Endodermal cell (in vitro differentiated cells): ENCODE data around the gene USP33. TPM values are rescaled to one million over a fixed set of nuclear protein-coding genes. Genes with fewer than 3 reads are reported as not detected.
A peak's percentile ranks its signal among the peaks of the same experiment; 100 is the strongest.
"Not testable (repeated sequence)": the region's sequence is repeated elsewhere in the genome, so short reads cannot be mapped to it uniquely, and the experiment has no call there.

Experiments used
- DNase-seq: peaks from one replicate; pipeline ENCODE4 v3.0.0-alpha.2; 2017
- H3K27ac ChIP-seq: 2 replicates; pipeline ENCODE4 v1.5.1; 2013; ENCODE audit warnings: mild to moderate bottlenecking, low read depth, low read length, moderate library complexity
- H3K27me3 ChIP-seq: 2 replicates; pipeline ENCODE4 v1.6.1; 2013; ENCODE audit warnings: mild to moderate bottlenecking, low read length, moderate library complexity; ENCODE audit not compliant: insufficient read depth, control insufficient read depth, poor library complexity, severe bottlenecking
- H3K36me3 ChIP-seq: 2 replicates; pipeline ENCODE4 v1.7.0; 2013; ENCODE audit warnings: mild to moderate bottlenecking, low read length, moderate library complexity; ENCODE audit not compliant: control insufficient read depth, insufficient read depth
- H3K4me1 ChIP-seq: one replicate; pipeline ENCODE4 v1.7.0; 2013; ENCODE audit warnings: low read length; ENCODE audit not compliant: control insufficient read depth, insufficient read depth
- H3K4me3 ChIP-seq: 2 replicates; pipeline ENCODE4 v1.5.1; 2013; ENCODE audit warnings: mild to moderate bottlenecking, low read length, moderate library complexity
- H3K9ac ChIP-seq: 2 replicates; pipeline ENCODE4 v1.6.1; 2013; ENCODE audit warnings: mild to moderate bottlenecking, low read length, moderate library complexity; ENCODE audit not compliant: poor library complexity, severe bottlenecking; ENCODE audit errors: extremely low read depth
- H3K9me3 ChIP-seq: 2 replicates; pipeline ENCODE4 v1.6.1; 2013; ENCODE audit warnings: mild to moderate bottlenecking, low read length, moderate library complexity; ENCODE audit not compliant: control insufficient read depth
- H3K27ac Mint-ChIP-seq: 2 replicates; pipeline ENCODE4 v1.8.0; 2020; ENCODE audit warnings: mixed read lengths
- H3K27me3 Mint-ChIP-seq: 2 replicates; pipeline ENCODE4 v1.8.0; 2021; ENCODE audit warnings: mild to moderate bottlenecking, mixed read lengths; ENCODE audit not compliant: insufficient read depth
- H3K36me3 Mint-ChIP-seq: 2 replicates; pipeline ENCODE4 v1.8.0; 2020; ENCODE audit warnings: low read depth, mixed read lengths
- H3K4me1 Mint-ChIP-seq: 2 replicates; pipeline ENCODE4 v1.8.0; 2020; ENCODE audit warnings: mixed read lengths
- H3K4me3 Mint-ChIP-seq: 2 replicates; pipeline ENCODE4 v1.8.0; 2020; ENCODE audit warnings: mild to moderate bottlenecking, moderate library complexity, mixed read lengths
- H3K9me3 Mint-ChIP-seq: 2 replicates; pipeline ENCODE4 v1.8.0; 2020; ENCODE audit warnings: mild to moderate bottlenecking, mixed read lengths
- WGBS, 2 experiments: methylation state at CpG; one replicate each; pipeline versions ENCODE4 v1.1.5 to v1.1.7; 2013; ENCODE audit warnings: missing lambda C conversion rate in 2 of 2, mixed read lengths in 1 of 2; ENCODE audit not compliant: insufficient coverage in 1 of 2, insufficient read length in 1 of 2; 5-methylcytosine and 5-hydroxymethylcytosine counted together
- total RNA-seq, 2 donors: library from RNA; stranded (reverse); fragmentation: NEBNext Ultra II Directional in 1 of 2; extraction: Animal tissue kit (Norgen Biotek cat#: 25700) in 1 of 2; gene quantifications; 2 replicates in 1 of 2; 3 replicates in 1 of 2; pipeline ENCODE4 v1.2.1, GENCODE V29; 2021
- TF ChIP-seq, protein P1 (sequence below): fragments of 200-600 bp; sonication (generic); conservative IDR thresholded peaks from 2 replicates; pipeline ENCODE4 v1.5.0; 2021; ENCODE audit warnings: antibody characterized with exemption, mild to moderate bottlenecking

Gene USP33
- total RNA-seq, 2 donors from 2014 or later, result 61.8 to 67.6 TPM

DNA sequence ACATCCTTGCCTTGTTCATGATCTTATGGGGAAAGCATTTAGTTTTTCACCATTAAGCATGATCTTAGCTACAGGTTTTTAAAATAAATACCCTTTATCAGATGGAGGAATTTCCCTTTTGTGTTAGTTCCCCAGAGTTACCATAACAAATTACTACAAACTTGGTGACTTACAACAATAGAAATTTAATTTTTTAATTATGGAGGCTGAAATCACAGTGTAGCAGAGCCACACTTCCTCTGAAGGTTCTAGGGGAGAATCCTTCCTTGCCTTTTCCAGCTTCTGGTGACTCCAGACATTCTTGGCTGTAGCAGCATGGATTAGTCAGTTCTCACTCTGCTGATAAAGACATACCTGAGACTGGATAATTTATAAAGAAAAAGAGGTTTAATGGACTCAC lies 38.3 kb upstream of the USP33 start:
- Histone ChIP-seq H3K4me1 (no peaks in the 10 kb centered on the region), H3K9me3 (no peaks in the 10 kb centered on the region), H3K9ac (no peak overlapping the region), H3K27ac (no peak overlapping the region), H3K27me3 (no peaks in the 10 kb centered on the region), H3K36me3 (peaks cover 7% of the 10 kb centered on the region), H3K4me3 (no peak overlapping the region)
- DNase-seq, result no peak
- H3K9me3 Mint-ChIP-seq, result no peaks in the 10 kb centered on the region
- no peaks in the 10 kb centered on the region for H3K27me3 Mint-ChIP-seq
- peaks cover 9% of the 10 kb centered on the region for H3K4me1 Mint-ChIP-seq
- H3K36me3 Mint-ChIP-seq, result peaks cover 13% of the 10 kb centered on the region
- TF ChIP-seq, protein P1, sequence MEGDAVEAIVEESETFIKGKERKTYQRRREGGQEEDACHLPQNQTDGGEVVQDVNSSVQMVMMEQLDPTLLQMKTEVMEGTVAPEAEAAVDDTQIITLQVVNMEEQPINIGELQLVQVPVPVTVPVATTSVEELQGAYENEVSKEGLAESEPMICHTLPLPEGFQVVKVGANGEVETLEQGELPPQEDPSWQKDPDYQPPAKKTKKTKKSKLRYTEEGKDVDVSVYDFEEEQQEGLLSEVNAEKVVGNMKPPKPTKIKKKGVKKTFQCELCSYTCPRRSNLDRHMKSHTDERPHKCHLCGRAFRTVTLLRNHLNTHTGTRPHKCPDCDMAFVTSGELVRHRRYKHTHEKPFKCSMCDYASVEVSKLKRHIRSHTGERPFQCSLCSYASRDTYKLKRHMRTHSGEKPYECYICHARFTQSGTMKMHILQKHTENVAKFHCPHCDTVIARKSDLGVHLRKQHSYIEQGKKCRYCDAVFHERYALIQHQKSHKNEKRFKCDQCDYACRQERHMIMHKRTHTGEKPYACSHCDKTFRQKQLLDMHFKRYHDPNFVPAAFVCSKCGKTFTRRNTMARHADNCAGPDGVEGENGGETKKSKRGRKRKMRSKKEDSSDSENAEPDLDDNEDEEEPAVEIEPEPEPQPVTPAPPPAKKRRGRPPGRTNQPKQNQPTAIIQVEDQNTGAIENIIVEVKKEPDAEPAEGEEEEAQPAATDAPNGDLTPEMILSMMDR, result no peak
- H3K4me3 Mint-ChIP-seq, result no peak overlapping the region
- peak overlapping the region; percentile 12 for H3K27ac Mint-ChIP-seq

- Histone ChIP-seq H3K36me3 (peaks cover 2% of the 10 kb centered on the region), H3K9me3 (no peaks in the 10 kb centered on the region), H3K4me3 (no peak overlapping the region), H3K27ac (no peak overlapping the region), H3K4me1 (no peaks in the 10 kb centered on the region), H3K27me3 (no peaks in the 10 kb centered on the region), H3K9ac (no peak overlapping the region)
- H3K36me3 Mint-ChIP-seq, result peaks cover 13% of the 10 kb centered on the region
- no peaks in the 10 kb centered on the region for H3K9me3 Mint-ChIP-seq
- TF ChIP-seq, protein P1, result peak; percentile 31
- no peak overlapping the region for H3K27ac Mint-ChIP-seq
- DNase-seq, result no peak
- H3K27me3 Mint-ChIP-seq, result no peaks in the 10 kb centered on the region
- no peak overlapping the region for H3K4me3 Mint-ChIP-seq
- WGBS, 2 experiments, result 91 to 92% methylated on average over 1 to 5 of the region's 5 CpGs
- H3K4me1 Mint-ChIP-seq, result peaks cover 9% of the 10 kb centered on the region
Measured at GRCh38 chr1:77796695-77797405, 37.2 kb upstream of the USP33 start.

DNA sequence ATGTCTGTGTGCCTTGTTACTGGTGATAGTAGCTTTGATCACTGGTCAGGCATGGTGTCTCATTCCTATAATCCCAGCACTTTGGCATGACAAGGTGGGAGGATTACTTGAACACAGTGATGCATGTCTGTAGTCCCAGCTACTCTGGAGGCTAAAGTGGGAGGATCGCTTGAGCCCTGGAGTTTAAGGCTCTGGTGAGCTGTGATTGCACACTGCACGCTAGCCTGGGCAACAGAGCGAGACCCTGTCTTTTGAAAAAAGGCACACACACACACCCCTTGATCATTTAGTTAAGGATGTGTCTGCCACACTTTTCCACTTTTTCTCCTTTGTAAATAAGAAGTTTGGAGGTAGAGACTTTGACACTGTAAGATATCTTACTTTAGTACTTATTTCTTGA lies 34.9 kb upstream of the USP33 start:
- no peak overlapping the region for H3K4me3 ChIP-seq
- Mint-ChIP-seq H3K36me3 (peaks cover 14% of the 10 kb centered on the region), H3K4me3 (no peak overlapping the region), H3K4me1 (peaks cover 2% of the 10 kb centered on the region), H3K27ac (no peak overlapping the region), H3K27me3 (no peaks in the 10 kb centered on the region), H3K9me3 (no peaks in the 10 kb centered on the region)
- H3K27ac ChIP-seq, result no peak overlapping the region
- H3K9ac ChIP-seq, result no peak overlapping the region
- DNase-seq, result no peak
- H3K27me3 ChIP-seq, result no peaks in the 10 kb centered on the region
- no peaks in the 10 kb centered on the region for H3K9me3 ChIP-seq
- H3K36me3 ChIP-seq, result peaks cover 2% of the 10 kb centered on the region
- 94 to 100% methylated on average over 3 of the region's 3 CpGs for WGBS, 2 experiments
- H3K4me1 ChIP-seq, result no peaks in the 10 kb centered on the region
- TF ChIP-seq, protein P1, result no peak

DNA sequence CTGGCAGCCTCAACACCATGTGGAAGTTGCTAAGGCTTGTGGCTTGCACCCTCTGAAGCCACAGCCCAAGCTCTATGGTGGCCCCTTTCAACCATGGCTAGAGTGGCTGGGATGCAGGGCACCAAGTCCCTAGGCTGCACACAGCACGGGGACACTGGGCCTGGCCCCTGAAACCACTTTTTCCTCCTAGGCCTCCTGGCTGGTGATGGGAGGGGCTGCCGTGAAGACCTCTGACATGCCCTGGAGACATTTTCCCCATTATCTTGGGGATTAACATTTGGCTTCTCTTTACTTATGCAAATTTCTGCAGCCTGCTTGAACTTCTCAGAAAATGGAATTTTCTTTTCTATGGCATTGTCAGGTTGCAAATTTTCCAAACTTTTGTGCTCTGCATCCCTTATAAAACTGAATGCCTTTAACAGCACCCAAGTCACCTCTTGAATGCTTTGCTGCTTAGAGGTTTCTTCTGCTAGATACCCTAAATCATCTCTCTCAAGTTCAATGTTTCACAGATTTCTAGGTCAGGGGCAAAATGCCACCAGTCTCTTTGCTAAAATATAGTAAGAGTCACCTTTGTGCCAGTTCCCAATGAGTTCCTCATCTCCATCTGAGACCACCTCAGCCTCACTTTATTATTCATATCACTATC lies 26.6 kb upstream of the USP33 start:
- H3K4me1 Mint-ChIP-seq, H3K4me3 Mint-ChIP-seq, H3K4me1 ChIP-seq, DNase-seq, H3K27me3 ChIP-seq, H3K27ac ChIP-seq, H3K9ac ChIP-seq, H3K27ac Mint-ChIP-seq, H3K4me3 ChIP-seq, H3K9me3 ChIP-seq, H3K27me3 Mint-ChIP-seq: not testable (repeated sequence)
- Mint-ChIP-seq H3K36me3 (peaks cover 55% of the 10 kb centered on the region), H3K9me3 (peaks cover 34% of the 10 kb centered on the region)
- WGBS, 2 experiments, result 96 to 100% methylated on average over 1 to 2 of the region's 2 CpGs
- H3K36me3 ChIP-seq, result peaks cover 35% of the 10 kb centered on the region
